ENCODE data around the gene SSRP1. TPM values are rescaled to one million over a fixed set of nuclear protein-coding genes. Genes with fewer than 3 reads are reported as not detected.
"Not testable (repeated sequence)": the region's sequence is repeated elsewhere in the genome, so short reads cannot be mapped to it uniquely, and the experiment has no call there.

The SSRP1 gene
- total and polyA plus RNA-seq, 7 donors: 30.5 to 91.3 (median 54.6) TPM

DNA sequence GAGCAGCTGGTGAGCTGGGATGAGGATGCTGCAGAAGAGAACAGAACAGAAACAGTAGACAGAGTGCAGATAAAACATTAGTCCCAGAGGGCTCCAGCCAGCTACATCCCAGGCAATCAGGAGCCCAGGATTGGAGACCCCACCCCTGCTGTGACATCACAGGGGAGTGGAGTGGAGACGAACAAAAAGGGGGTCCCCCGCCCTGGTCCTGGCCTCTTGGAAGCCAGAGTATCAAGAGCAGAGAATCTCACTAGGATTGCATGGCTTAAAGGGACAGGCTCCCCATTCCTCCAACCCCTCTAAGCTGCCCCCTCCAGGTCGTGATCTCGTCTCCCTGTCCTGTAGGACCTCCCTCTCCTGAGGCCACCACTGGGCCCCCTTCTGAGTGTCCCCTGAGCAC, 2.5 kb upstream of the SSRP1 start, which contains the start of gene P2RX3:
Gene P2RX3 (plus strand): TSS at position 211 of the 400 bp plus-strand sequence. CDS start 199 bp downstream, outside the sequence.
- no peak for DNase-seq

DNA sequence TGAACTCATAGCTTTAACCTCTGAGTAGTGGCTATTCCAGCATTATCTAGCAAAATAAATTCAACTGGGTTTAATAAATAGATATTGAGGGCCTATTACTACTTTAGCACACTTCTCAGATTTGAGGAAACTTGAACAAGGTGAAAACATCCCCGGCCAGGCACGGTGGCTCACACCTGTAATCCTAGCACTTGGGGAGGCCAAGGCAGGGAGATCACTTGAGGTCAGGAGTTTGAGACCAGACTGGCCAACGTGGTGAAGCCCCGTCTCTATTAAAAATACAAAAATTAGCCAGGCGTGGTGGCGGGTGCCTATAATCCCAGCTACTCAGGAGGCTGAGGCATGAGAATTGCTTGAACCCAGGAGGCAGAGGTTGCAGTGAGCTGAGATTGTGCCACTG, 1.2 kb upstream of the SSRP1 start:
- intact Hi-C loops (cut with DNase I): loop anchor here (5.0 kb wide), 1 partner anchor 330 kb away; the partner anchor contains the start of gene ZDHHC5
- H3K27ac ChIP-seq, H3K9me3 ChIP-seq, H3K4me3 ChIP-seq, DNase-seq, H3K27me3 ChIP-seq: not testable (repeated sequence)
- Histone ChIP-seq H3K36me3 (peaks cover 9 to 15% (median 13%) of the 10 kb centered on the region in 4 donors), H3K4me1 (peaks cover 0 to 22% (median 15%) of the 10 kb centered on the region in 4 donors)
- 92 to 93% methylated on average over 6 of the region's 6 CpGs for WGBS, 2 donors

More for the DNA sequence above, 2.5 kb upstream of the SSRP1 start, which contains the start of gene P2RX3:
- Histone ChIP-seq H3K27me3 (peaks cover 0 to 4% (median 0%) of the 10 kb centered on the region in 3 donors), H3K4me3 (no peak within 1 kb of the TSS), H3K36me3 (peaks cover 0 to 3% (median under 1%) of the 10 kb centered on the region in 4 donors), H3K27ac (no peak within 1 kb of the TSS), H3K4me1 (peaks cover 0 to 22% (median 15%) of the 10 kb centered on the region in 4 donors), H3K9me3 (no peaks in the 10 kb centered on the region)
- TF ChIP-seq, protein P1, sequence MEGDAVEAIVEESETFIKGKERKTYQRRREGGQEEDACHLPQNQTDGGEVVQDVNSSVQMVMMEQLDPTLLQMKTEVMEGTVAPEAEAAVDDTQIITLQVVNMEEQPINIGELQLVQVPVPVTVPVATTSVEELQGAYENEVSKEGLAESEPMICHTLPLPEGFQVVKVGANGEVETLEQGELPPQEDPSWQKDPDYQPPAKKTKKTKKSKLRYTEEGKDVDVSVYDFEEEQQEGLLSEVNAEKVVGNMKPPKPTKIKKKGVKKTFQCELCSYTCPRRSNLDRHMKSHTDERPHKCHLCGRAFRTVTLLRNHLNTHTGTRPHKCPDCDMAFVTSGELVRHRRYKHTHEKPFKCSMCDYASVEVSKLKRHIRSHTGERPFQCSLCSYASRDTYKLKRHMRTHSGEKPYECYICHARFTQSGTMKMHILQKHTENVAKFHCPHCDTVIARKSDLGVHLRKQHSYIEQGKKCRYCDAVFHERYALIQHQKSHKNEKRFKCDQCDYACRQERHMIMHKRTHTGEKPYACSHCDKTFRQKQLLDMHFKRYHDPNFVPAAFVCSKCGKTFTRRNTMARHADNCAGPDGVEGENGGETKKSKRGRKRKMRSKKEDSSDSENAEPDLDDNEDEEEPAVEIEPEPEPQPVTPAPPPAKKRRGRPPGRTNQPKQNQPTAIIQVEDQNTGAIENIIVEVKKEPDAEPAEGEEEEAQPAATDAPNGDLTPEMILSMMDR (IDR thresholded peaks at IDR 0.05): no peak
- TF ChIP-seq EP300 (IDR thresholded peaks at IDR 0.05): no peak
- no peak for TF ChIP-seq POLR2AphosphoS5 (IDR thresholded peaks at IDR 0.05)
- TF ChIP-seq POLR2A (IDR thresholded peaks at IDR 0.05): no peak
- intact Hi-C loops (cut with DNase I): loop anchor here (5.0 kb wide), 1 partner anchor 329 kb away; the partner anchor contains the start of gene ZDHHC5
- 60 to 69% methylated on average over 4 of the region's 4 CpGs for WGBS, 2 donors

DNA sequence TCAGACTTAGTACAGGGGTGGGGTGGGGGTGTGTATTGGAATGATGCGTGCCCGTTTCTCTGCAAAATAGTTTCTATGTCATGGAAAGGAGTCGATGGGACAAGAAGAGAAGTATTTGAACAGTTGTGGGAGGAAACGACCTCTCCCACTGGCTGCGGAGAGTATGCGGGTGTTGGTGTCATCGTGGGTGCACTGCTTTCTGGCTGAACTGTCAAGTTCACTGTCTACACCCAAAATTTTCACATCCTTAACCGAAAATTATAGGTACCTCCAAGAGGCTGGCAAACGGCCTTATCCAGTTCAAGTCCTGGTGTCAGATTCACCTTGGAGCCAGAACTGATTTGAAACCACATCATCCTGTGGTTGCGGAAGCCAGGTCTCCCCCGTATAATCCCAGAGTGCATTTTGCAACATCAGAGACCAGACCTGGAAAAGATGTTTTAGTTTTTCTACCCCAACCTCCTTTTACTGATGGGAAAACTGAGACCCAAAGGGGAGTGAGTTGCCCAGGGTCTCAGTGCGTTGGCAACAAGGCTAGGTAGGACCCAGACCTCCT, 497 bp upstream of the SSRP1 start:
- 26 to 29% methylated on average over 12 of the region's 12 CpGs for WGBS, 2 donors
- Histone ChIP-seq H3K4me1 (peaks cover 0 to 22% (median 15%) of the 10 kb centered on the region in 4 donors), H3K36me3 (peaks cover 15 to 22% (median 19%) of the 10 kb centered on the region in 4 donors), H3K27me3 (no peaks in the 10 kb centered on the region), H3K27ac (peak overlapping the region; percentile 91 to 95 (median 92)), H3K9me3 (no peaks in the 10 kb centered on the region), H3K4me3 (peak overlapping the region; percentile 79 to 99 (median 98))
- no peak for DNase-seq
- intact Hi-C loops (cut with DNase I): loop anchor here (5.0 kb wide), 1 partner anchor 331 kb away; the partner anchor contains the start of gene ZDHHC5
- TF ChIP-seq EP300 (IDR thresholded peaks at IDR 0.05) (no peak), POLR2A (IDR thresholded peaks at IDR 0.05) (no peak), POLR2AphosphoS5 (IDR thresholded peaks at IDR 0.05) (no peak)
- TF ChIP-seq, protein P1 (IDR thresholded peaks at IDR 0.05): no peak

DNA sequence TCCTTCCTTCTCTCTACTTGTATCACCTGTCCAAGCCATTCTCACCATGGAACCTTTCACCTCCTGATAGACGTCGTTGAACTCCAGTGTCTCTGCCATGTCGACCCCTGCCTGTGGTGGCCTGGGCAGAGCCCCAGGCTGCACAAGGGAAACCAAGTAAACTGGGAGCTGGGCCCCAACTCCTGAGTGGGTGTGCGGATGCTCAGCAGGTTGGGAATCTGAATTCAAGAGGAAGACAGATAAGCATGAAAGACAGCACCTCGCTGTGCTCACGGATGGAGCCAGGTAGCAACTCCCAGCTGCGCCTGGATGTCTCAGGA, 709 bp downstream of the SSRP1 start:
- Histone ChIP-seq H3K27me3 (no peaks in the 10 kb centered on the region), H3K27ac (peak overlapping the region; percentile 91 to 95 (median 92)), H3K4me1 (peaks cover 0 to 22% (median 15%) of the 10 kb centered on the region in 4 donors), H3K4me3 (peak overlapping the region; percentile 79 to 99 (median 98)), H3K9me3 (no peaks in the 10 kb centered on the region), H3K36me3 (peaks cover 27 to 34% (median 30%) of the 10 kb centered on the region in 4 donors)
- 3 to 6% methylated on average over 7 of the region's 7 CpGs for WGBS, 2 donors
- TF ChIP-seq EP300 (IDR thresholded peaks at IDR 0.05): no peak
- no peak for TF ChIP-seq POLR2AphosphoS5 (IDR thresholded peaks at IDR 0.05)
- TF ChIP-seq POLR2A (IDR thresholded peaks at IDR 0.05): no peak
- TF ChIP-seq, protein P1 (IDR thresholded peaks at IDR 0.05): no peak
- no peak for DNase-seq
- intact Hi-C loops (cut with DNase I): loop anchor here (5.0 kb wide), 1 partner anchor 332 kb away; the partner anchor contains the start of gene ZDHHC5

DNA sequence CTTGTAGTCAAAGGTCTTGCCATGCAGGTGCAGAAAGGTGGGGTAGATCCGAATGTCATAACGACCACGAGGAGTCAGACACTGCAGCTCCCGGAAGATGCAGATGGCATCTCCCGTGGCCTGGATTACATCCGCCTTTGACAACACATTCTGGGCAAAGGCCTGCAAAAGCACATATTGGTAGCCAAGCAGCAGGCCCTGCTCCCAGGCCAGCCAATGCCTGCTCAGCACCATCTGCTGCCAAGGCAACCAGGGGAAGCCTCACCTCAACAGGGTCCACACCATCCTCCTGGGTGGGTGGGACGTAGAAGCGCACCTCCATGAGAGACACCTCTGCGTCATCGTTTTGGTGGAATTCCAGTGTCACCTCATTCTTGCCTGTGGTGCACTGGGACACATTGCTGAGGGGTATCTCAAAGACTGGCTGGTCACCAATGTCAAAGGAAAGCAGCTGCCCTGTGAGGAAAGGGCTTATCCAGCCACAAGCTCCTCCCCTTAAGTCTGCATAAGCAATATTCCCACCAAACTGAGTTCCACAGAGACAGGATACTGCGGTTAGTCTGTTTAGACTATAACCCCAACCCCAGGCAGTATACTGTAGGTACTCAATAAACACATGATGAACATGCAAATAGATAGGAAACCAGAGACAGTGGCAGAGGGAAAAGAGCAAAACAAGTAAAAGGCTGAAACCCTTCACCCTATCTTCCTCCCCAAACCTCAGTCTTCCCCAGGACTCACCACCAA, 2.8 kb downstream of the SSRP1 start:
- Histone ChIP-seq H3K27me3 (no peaks in the 10 kb centered on the region), H3K4me3 (no peak overlapping the region), H3K9me3 (no peaks in the 10 kb centered on the region), H3K4me1 (peaks cover 0 to 22% (median 15%) of the 10 kb centered on the region in 4 donors), H3K36me3 (peaks cover 38 to 55% (median 42%) of the 10 kb centered on the region in 4 donors), H3K27ac (no peak overlapping the region)
- 95 to 96% methylated on average over 11 of the region's 11 CpGs for WGBS, 2 donors
- no peak for DNase-seq
- TF ChIP-seq POLR2A (IDR thresholded peaks at IDR 0.05): no peak
- TF ChIP-seq POLR2AphosphoS5 (IDR thresholded peaks at IDR 0.05): no peak
- TF ChIP-seq EP300 (IDR thresholded peaks at IDR 0.05): no peak
- TF ChIP-seq, protein P1 (IDR thresholded peaks at IDR 0.05): no peak
- intact Hi-C loops (cut with DNase I): no loop called here
